GM21515 (cell line): ENCODE results near the gene NEK7.

Experiments used
- ATAC-seq: cut with Tn5 transposase; IDR thresholded peaks from one replicate; pipeline ENCODE4 v1.9.1; 2021; ENCODE audit not compliant: unreplicated experiment

The NEK7 gene

GRCh38 chr1:198253259-198253658 lies 96.5 kb downstream of the NEK7 start:
- ATAC-seq, result peak; percentile 67

- ATAC-seq, result peak; percentile 99
Measured at GRCh38 chr1:198253668-198254067, 96.9 kb downstream of the NEK7 start.

- no peak for ATAC-seq
Measured at GRCh38 chr1:198254521-198254920, 97.7 kb downstream of the NEK7 start.

GRCh38 chr1:198254948-198255347 lies 98.2 kb downstream of the NEK7 start:
- ATAC-seq, result no peak

GRCh38 chr1:198255784-198256183 lies 99.0 kb downstream of the NEK7 start:
- ATAC-seq, result no peak

GRCh38 chr1:198258491-198258890 lies 101.7 kb downstream of the NEK7 start:
- no peak for ATAC-seq

GRCh38 chr1:198259333-198260074 lies 102.7 kb downstream of the NEK7 start:
- ATAC-seq, result no peak

- ATAC-seq, result no peak
Measured at GRCh38 chr1:198261886-198262285, 105.1 kb downstream of the NEK7 start.

GRCh38 chr1:198263186-198263585 lies 106.4 kb downstream of the NEK7 start:
- no peak for ATAC-seq

- no peak for ATAC-seq
Measured at GRCh38 chr1:198264282-198264681, 107.5 kb downstream of the NEK7 start.

GRCh38 chr1:198265073-198265661 lies 108.4 kb downstream of the NEK7 start:
- no peak for ATAC-seq

- ATAC-seq, result no peak
Measured at GRCh38 chr1:198267056-198267455, 110.3 kb downstream of the NEK7 start.

- ATAC-seq, result no peak
Measured at GRCh38 chr1:198267921-198268320, 111.1 kb downstream of the NEK7 start.

- no peak for ATAC-seq
Measured at GRCh38 chr1:198268784-198269645, 112.2 kb downstream of the NEK7 start.

GRCh38 chr1:198269646-198269940 lies 112.8 kb downstream of the NEK7 start:
- no peak for ATAC-seq

- no peak for ATAC-seq
Measured at GRCh38 chr1:198270273-198270828, 113.6 kb downstream of the NEK7 start.

- ATAC-seq, result no peak
Measured at GRCh38 chr1:198271467-198271866, 114.7 kb downstream of the NEK7 start.

GRCh38 chr1:198272492-198272891 lies 115.7 kb downstream of the NEK7 start:
- no peak for ATAC-seq

- no peak for ATAC-seq
Measured at GRCh38 chr1:198273748-198274295, 117.0 kb downstream of the NEK7 start.

- no peak for ATAC-seq
Measured at GRCh38 chr1:198275597-198275996, 118.8 kb downstream of the NEK7 start.

- no peak for ATAC-seq
Measured at GRCh38 chr1:198276241-198276640, 119.4 kb downstream of the NEK7 start.
